Measurements from ENCODE around the gene HDDC2.

Gene HDDC2

DNA sequence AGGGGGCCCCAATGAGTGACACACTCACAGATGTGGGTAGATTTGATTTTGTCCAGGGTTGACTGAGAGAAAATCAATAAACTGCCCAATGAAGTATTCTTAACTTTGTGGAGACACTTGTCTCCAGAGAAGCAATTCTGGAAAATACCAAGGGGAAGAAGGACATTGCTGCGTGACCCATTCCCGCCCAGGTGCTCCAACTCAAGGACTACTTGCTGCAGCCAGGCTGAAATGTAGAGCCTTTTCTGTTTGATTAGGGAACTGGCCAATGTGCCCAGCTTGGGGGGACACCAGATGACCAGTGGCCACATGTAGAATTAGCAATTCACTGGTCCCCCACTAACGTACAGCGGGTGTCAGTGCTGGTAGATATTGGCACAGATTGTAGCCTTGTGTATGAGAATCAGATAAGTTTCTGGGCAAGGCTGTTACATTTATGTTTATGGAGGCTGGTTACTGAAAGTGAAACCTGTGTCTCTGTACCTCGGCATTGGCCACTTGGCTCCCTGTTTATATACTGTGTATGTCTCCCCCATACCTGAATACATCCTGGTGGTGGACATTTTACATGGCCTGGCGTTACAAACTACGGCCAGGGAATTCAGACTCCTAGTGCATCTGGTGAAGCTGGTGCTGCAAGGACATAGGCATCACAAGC is 32.3 kb downstream of the HDDC2 start:
- DNase-seq (ENCODE audit: low read depth, low spot score) = no peak

DNA sequence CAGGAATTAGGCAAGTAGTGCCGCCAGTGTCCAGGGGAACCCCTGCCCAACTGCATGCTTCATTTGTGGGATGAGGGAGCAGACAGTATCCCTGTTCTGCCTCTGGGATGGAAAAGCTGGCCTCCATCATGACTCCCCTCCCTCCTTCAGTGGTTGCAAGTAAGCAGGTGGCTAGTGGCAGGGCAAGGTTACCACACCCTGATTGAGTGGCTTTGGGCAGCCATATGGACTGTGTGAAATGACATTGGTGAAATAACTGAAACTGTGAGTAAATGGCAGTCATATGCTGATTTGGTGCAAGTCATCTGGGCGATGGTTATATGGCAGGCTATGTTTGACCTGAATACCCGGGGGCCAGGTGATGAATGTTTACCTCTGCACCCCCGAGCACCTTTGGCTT is 33.0 kb downstream of the HDDC2 start:
- no peak for DNase-seq (ENCODE audit: low read depth, low spot score)

DNA sequence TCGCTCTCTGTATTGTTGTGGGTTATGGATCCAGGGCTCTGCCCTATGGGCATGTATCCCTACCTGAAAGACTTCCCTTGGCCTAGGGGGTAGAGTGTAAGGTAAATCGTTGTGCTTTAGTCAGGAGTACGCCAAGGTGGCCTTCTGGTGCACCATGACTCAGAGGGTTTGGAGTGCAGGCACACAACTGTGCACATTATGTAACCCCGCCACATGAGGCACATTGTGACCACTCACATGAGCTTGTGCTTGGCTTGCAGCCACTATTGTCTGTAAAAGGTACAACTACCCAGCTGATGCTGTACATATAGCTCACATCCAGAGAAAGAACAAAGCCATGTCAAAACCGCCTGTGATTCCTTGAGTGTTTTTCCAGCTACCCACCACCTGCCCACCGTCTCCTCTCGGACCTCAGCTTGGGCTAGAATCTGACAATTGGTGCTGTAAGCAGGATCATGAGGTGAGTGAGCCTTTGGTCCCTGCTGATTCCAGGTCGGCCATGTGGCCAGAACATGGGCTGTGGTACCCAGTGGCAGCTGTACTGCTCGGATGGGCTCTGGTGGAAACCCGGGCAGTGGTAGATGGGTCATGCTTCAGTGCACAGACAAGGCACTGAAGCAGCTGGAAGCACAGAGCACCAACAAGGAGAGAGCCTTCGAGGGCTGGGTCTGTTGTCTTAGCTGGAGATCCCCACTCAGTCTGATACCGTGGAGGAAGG is 33.8 kb downstream of the HDDC2 start:
- DNase-seq (ENCODE audit: low read depth, low spot score) = no peak

DNA sequence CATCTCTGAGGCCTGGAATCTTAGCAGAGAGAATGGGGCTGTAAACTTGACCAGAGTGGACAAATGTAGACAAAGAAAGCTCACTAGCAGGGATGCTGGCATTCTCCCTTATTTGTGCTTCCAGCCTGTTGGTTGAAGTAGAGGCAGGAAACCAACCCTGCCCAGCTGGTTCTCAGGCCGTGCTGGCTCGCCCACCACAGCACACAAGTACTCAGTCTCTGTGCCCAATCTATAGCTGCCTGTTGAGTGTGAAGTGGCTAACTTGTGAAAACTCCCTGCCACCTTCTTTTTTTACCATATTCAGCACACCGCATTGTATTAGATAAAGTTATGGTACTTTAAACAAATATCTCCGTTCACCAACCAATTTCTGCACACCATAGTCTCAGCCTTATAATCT is 37.3 kb downstream of the HDDC2 start:
- DNase-seq (ENCODE audit: low read depth, low spot score) = no peak

DNA sequence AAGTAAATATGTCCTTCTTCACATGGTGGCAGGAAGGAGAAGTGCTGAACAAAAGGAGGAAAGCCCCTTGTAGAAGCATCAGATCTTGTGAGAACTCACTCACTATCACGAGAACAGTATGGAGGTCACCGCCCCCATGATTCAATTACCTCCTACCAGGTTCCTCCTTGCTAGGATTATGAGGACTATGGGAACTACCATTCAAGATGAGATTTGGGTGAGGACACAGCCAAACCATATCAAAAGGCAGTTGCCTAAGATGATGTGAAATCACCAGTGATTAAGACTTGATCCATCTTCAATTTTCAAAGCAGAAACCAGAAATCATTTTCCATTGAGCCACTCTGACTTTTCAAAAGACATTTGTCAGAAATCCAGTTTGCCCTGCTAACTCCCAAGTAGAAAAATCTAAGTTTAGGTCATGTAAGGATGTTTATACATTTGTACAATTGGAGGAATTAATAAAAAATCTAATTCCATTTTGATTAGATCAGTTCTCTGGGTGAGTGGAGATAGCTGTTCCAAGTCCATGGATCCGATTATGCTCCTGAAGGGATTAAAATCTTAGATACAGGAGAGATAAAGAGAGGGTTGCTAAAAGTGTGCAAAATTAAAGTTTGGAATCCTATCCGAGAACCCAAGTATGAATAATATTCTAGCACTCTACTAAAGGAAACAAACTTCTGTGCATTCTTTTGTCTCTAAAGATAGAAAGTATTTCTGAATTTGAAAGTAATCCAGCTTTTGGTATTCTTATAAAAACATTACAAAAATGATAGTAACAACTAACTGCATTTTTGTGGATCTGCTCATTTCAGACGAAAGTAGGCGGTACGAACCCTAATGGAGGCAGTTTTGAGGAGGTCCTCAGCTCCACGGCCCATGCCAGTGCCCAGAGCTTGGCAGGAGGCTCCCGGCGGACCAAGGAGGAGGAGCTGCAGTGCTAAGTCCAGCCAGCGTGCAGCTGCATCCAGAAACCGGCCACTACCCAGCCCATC is 39.5 kb downstream of the HDDC2 start:
- no peak for DNase-seq (ENCODE audit: low read depth, low spot score)

DNA sequence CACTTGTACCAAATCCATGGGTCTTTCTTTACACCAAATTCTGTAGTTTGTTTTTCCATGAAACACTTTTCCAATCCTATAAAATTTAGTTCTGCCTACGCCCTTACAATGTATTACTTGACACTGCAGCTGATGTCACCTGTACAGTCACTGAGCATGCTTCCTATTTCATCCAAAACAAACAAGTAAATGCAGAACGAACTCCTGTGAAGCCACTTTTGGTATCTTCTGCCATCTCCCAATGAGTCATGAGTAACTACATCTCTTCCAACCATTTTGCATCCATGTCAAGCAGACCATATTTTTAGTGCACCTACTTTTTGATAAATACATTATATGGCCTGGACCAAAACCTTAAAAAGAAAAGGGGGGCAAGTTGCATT is 42.4 kb downstream of the HDDC2 start:
- DNase-seq (ENCODE audit: low read depth, low spot score) = no peak

DNA sequence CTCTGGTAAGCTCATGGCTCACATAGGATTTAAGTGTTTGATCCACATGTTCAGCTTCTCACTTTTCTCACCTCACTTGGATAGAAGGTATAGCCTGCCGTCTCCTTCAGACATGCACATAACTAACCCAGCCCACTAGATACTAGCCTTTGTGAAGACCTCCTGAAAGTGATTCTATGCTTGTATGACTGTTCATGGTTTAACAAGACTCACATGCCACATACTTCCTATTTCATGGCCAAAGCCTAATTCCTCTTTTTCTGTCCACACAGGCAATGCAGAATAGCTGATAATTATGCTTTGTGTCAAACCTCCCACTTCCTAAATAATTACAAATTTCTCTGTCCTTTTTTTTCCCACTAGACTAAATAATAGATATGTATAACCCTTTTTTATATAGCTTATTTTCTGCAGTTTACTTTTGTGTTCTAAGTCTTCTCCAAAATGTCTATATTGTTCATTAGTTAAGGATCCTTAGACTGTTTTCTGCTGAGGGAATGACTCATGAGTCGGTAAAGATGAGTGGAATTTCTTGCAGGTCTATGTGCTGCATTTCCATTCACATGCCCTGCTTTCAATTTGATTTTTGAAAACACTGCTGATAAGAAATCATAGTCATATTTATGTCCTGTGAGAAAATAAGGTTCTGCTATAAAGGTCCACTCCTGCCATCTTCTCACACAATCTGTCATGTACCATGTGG is 43.0 kb downstream of the HDDC2 start:
- no peak for DNase-seq (ENCODE audit: low read depth, low spot score)

DNA sequence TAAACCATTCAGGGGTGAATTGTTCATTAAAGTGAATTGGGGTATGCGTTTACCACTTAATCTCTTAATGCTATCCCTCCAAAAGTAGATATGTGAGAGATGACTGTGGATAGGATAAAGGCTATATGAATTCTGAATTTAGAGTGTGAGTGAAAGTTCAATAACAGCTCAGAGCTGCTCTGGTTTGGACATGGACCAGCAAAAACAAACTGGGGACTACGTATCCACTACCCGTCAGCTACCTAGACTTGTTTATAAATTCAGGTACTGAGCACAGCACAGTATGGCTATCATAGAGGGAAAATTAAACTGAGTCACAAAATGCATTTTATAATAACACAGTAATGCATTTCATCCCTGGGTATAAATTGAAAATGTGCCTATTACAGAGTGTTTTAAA is 44.4 kb downstream of the HDDC2 start:
- no peak for DNase-seq (ENCODE audit: low read depth, low spot score)

DNA sequence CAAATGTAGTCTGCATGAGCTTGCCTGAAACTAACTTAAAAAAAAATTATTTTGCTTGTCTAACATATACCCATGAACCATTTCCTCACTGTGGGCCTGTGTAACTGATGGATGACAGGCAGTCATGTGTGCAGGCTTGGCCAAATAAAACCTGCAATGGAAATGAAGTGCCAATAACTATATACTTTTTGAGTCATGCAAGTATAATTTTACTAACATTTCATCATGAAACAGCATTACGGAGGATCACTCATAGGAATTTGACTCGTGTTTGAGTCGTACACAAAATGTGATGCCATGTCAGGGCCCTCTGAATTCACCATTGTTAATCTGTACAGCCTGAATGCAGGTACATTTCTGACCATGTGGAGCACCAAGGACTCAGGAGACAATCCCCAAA is 46.6 kb downstream of the HDDC2 start:
- DNase-seq (ENCODE audit: low read depth, low spot score) = no peak

DNA sequence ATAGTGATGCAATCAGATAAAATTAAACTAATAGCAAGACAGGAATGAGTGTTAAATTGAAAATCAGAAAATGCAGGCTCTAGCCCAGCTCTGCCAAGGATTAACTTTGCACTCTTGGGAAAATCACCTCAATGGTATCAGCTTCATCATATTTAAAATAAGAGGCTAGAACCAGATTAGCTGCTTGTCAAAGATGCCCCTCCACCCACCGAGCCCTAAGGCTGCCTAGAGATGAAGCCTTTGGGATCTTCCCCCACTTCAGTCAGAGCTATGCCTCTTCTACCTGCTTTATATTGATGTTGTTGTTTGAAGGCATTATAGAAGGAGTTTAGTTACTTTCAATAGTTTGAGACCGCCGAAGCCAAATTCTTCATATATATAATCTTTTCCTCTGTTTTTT is 47.4 kb downstream of the HDDC2 start:
- no peak for DNase-seq (ENCODE audit: low read depth, low spot score)

DNA sequence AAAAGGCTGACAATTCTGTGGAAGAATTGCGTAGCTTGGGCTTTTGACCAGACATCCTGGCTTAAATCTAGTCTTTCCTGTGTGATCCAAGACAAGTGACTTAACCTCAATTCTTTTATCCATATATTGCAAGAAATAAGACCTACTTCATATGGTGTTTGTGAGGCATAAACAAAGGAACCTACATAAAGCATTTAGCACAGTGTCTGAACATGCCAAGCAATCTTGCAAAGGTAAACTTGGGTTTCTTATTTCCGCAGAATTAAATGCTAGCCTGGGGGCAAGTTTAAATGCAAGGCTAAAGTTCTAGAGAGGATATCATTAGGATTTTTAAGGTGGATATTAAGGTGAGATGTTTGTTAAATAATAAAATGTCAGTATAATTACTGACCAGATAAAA is 47.9 kb downstream of the HDDC2 start:
- DNase-seq (ENCODE audit: low read depth, low spot score) = no peak

DNA sequence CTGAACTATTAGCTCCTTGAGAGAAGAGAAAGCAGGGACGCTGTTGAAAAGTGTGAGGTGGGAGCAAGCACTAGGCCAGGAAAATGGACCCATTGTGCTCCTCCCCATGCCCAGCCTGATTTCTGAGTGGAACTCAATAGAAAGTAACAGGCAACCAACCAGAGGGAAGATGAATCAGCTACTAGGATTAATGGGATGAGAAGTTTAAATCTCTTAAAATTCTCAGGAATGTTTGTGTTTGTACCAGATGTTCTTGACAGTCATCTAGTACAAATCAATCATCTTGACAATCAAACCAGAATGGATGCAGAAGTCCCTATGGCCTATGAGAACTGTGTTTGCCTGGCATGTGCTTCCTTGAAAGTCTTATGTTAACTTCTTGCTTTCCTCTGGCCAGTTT is 48.9 kb downstream of the HDDC2 start:
- DNase-seq (ENCODE audit: low read depth, low spot score) = no peak

DNA sequence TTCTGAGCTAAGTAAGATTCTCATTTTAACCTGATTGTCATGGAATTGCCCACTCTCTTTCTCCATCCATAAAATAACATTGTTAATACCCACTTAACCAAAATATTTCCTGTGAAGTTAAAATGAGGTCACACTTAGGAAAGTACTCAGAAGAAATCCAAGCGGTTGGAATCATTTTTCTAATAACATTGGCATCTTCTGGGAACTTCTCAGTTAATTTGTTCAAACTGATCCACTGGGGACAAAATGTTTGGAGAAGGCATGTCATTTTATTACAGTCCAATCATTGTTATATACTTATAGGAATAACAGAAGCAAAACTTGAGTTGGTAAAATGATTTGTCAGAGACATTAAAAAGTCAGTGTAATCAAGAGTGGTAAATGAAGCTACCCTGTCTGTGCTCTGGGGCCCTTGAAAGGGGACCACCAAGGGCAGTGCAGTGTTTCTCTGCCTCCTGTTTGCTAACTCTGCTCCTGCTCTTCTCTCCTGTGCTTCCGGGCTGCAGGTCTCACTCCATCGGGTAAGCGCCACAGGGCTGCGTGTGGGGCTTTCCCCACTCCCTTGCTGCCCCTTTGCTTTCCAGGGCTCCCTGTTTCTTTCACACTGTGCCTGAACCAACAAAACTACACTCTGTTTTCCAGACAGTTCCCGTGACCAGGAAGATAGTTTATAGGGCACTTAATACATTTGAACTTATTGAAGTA is 50.1 kb downstream of the HDDC2 start:
- no peak for DNase-seq (ENCODE audit: low read depth, low spot score)

DNA sequence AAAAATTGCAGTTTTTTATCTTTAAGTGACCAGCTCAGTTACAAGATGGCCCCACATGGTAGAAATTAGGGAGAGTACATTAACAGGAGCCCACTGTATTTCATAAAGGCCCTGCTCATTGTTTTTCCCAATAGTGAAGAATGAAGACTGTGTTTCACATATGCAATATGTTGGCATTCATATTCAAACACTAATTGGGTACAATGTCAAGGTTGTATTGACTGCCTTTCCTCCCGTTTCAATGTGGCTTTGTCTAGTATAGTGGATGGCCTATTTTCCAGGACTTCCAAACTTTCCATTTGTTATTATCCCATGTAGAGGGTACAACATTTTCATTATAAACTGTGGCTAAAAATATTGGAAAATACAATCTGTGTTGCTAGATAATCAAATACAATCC is 51.3 kb downstream of the HDDC2 start:
- no peak for DNase-seq (ENCODE audit: low read depth, low spot score)

DNA sequence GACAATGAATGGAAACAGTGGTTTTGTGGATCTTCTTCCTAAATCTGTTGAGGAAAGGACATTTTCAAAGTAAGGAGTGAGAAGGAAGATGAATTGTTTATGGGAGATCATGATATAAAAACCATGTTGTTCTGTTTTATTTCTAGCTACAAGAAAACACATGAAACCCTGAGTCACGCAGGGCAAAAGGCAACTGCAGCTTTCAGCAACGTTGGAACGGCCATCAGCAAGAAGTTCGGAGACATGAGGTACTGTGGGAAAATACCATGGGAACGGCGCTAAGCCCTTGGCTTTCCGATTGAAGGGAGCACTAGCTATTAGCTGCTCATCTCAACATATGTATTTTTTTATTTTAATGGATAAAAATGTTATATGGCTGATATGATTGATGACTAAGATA is 53.6 kb downstream of the HDDC2 start:
- DNase-seq (ENCODE audit: low read depth, low spot score) = no peak

DNA sequence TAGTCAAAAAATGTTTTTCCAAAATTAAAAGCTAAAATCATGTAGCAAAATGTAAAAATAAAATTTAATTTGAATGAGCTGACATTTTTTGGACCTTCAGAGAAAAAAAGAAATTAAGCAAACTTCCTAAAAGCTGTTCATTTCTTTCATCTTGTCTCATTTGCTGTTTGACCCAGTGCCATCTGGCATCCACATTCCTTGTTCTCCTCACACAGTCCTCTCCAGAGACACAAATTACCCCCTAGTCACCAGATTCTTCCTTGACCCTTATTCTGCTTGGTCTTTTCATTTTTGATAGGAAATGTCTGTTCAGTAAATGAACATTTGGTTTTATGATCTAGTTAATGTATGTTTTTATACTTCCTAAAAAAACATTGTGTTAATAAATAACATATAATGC is 55.2 kb downstream of the HDDC2 start:
- no peak for DNase-seq (ENCODE audit: low read depth, low spot score)

DNA sequence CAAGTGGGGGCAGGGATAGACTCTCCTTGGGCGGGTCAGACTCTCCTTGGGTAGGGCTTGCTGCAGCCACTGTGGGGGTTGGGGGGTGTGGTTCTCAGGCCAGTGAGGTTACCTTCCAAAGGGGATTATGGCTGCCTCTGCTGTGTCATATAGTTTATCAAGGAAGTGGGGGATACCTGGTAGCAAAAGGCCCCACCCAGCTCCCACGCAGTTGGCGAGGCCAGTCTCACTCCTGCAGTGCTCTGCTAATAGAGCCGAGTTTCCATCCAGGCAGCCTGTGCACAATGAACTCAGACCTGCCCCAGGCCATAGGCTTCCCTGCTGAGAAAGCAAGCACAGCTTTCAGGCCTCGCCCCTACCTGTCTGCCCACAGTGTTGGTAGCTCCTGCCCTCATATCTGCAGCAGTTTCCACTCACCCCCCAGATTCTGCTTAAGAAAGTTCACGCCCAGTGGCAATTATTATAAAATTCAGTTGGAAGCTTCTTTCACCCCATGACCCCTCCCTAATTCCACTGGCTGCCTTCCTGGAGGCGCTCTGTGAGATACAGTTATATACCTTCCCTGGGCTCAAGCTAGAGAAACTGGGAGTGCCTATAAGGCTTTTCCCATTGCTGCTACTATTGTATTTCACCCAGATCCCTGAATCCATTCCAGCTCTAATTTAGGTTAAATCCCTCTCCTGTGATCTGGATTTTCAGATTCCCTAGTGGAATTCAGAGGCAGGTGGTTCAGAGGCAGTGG is 56.1 kb downstream of the HDDC2 start:
- no peak for DNase-seq (ENCODE audit: low read depth, low spot score)

DNA sequence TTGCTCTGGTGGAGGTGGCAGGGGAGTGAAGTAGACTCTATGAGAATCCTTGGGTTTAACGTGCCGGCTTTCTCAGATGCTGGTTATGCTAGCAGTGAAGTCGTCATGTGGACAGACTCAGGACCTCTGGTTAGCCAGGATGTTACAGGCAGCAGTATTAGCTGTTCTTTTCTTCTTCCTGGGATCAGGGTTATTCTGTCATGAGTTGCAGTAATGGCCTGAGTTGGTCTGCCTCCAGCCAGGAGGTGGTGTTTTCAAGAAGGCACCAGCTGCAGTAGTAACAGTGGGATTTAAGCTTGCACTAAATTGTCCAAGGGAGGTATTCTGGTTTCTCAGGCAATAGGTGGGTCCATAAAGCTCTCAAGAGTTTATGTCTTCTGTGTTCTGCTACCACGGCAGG is 56.7 kb downstream of the HDDC2 start:
- DNase-seq (ENCODE audit: low read depth, low spot score) = no peak

DNA sequence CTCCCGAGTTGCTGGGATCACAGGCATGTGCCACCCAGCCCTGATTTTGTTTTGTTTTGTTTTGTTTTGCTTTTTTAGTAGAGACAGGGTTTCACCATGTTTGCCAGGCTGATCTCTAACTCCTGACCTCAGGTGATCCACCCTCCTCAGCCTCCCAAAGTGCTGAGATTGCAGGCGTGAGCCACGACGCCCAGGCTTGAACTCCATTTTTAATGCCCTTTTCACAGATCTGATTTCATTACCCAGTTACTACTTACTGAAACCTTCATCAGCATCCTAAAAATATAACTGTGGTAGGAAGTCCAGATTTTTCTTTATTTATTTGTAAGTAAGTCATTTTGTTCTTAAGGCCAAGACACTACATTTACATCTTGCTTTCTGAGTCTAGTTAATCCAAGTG is 64.0 kb downstream of the HDDC2 start:
- DNase-seq (ENCODE audit: low read depth, low spot score) = no peak

DNA sequence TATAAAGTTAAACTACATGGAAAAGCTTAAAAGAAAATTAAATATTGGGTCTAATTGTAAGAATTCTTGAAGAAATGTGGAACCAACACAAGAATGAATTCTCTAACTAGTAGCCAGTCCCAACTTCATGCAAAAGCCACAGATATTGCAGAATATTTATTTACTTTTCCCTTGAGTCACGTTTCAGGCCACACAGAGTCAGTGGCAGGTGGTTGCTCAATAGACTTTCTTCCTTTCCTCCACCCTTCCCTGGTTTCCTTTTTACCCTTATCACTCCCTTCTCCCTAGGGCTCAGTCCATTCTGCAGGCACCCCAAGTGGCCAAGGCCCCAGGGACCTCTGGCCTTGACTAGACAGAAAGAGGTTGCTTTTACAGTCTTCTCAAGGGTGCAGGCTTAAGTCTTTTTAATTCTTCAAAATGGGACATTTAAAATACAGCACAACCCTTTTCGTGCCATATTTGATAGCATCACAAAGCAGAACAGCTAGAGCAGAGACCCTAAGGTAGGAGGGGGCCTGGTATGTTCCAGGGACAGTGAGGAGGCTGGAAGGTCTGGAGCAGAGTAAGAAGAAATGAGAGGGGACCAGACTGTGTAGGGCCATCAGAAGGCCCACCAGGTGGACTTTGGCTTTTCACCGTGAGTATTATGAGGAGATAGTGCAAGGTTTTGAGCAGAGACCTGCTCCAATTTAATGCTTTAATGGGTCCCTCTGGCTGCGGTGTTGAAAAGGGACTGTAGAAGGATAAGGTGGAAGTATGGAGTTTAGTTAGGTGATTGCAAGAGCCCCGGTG is 65.0 kb downstream of the HDDC2 start:
- DNase-seq (ENCODE audit: low read depth, low spot score) = no peak

Measured in brain pericyte (primary cell).